ENCODE measurements around the gene OR2M3.

DNA sequence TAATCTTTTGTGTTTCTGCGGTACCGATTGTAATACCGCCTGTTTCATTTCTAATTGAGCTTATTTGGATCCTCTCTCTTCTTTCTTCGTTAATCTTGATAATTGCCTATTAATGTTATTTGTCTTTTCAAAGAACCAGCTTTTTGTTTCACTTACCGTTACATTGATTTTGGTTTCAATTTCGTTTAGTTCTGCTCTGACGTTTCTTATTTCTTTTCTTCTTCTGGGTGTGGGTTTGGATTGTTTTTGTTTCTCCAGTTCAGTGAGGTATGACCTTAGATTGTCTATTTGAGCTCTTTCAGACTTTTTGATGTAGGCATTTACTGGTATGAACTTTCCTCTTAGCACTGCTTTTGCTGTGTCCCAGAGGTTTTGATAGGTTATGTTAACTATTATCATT is 13.1 kb upstream of the OR2M3 start:
- TF ChIP-seq, protein P1, sequence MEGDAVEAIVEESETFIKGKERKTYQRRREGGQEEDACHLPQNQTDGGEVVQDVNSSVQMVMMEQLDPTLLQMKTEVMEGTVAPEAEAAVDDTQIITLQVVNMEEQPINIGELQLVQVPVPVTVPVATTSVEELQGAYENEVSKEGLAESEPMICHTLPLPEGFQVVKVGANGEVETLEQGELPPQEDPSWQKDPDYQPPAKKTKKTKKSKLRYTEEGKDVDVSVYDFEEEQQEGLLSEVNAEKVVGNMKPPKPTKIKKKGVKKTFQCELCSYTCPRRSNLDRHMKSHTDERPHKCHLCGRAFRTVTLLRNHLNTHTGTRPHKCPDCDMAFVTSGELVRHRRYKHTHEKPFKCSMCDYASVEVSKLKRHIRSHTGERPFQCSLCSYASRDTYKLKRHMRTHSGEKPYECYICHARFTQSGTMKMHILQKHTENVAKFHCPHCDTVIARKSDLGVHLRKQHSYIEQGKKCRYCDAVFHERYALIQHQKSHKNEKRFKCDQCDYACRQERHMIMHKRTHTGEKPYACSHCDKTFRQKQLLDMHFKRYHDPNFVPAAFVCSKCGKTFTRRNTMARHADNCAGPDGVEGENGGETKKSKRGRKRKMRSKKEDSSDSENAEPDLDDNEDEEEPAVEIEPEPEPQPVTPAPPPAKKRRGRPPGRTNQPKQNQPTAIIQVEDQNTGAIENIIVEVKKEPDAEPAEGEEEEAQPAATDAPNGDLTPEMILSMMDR (optimal IDR thresholded peaks at IDR 0.05 in 1 of 3, IDR thresholded peaks at IDR 0.05 in 1 of 3, conservative IDR thresholded peaks at IDR 0.05 in 1 of 3; ENCODE audit: extremely low read depth in 1 of 3, insufficient read depth in 2 of 3, low read length in 3 of 3), result no peak
- TF ChIP-seq EZH2 (IDR thresholded peaks at IDR 0.05; ENCODE audit: low read length), result no peak

Measured in keratinocyte (primary cell).